HCT116 (cell line): ENCODE measurements around the gene AURKA.

Experiments used
- CTCF ChIP-seq, 3 experiments: fragments of 200-600 bp in 1 of 3; sonication (generic) in 1 of 3; IDR thresholded peaks in 2 of 3; conservative IDR thresholded peaks in 1 of 3; 2 replicates each; pipeline ENCODE4 v1.5.1; 2012 to 2017; ENCODE audit warnings: low read depth in 2 of 3, low read length in 2 of 3, antibody characterized with exemption in 1 of 3, borderline replicate concordance in 1 of 3, control low read depth in 1 of 3, mild to moderate bottlenecking in 1 of 3, mixed read lengths in 1 of 3, mixed run types in 1 of 3, moderate library complexity in 1 of 3; ENCODE audit not compliant: insufficient read depth in 1 of 3
- EGR1 ChIP-seq: IDR thresholded peaks from 2 replicates; pipeline ENCODE4 v1.6.1; 2012; ENCODE audit warnings: low read depth
- EZH2 ChIP-seq: fragments of 200-600 bp; sonication (generic); IDR thresholded peaks from 2 replicates; pipeline ENCODE4 v1.6.1; 2017; ENCODE audit warnings: antibody characterized with exemption, mixed run types
- EZH2phosphoT487 ChIP-seq: fragments of 200-600 bp; IDR thresholded peaks from 2 replicates; pipeline ENCODE4 v1.6.1; 2018; ENCODE audit warnings: antibody characterized with exemption, borderline replicate concordance
- MAX ChIP-seq: IDR thresholded peaks from 2 replicates; pipeline ENCODE4 v1.6.1; 2012
- POLR2A ChIP-seq: IDR thresholded peaks from 2 replicates; pipeline ENCODE4 v1.7.0; 2011; ENCODE audit warnings: borderline replicate concordance; ENCODE audit not compliant: insufficient read depth, insufficient read length; ENCODE audit errors: extremely low read depth
- POLR2AphosphoS5 ChIP-seq: IDR thresholded peaks from 2 replicates; pipeline ENCODE4 v1.6.1; 2011; ENCODE audit warnings: mild to moderate bottlenecking, low read depth, low read length, moderate library complexity
- REST ChIP-seq: IDR thresholded peaks from 2 replicates; pipeline ENCODE4 v1.6.1; 2012; ENCODE audit warnings: low read depth
- SRF ChIP-seq: IDR thresholded peaks from 2 replicates; pipeline ENCODE4 v1.6.1; 2012; ENCODE audit warnings: low read depth
- TCF7L2 ChIP-seq: IDR thresholded peaks from 2 replicates; pipeline ENCODE4 v1.7.0; 2011; ENCODE audit warnings: borderline replicate concordance, inconsistent platforms; ENCODE audit not compliant: insufficient read depth, insufficient read length; ENCODE audit errors: extremely low read depth
- ZFX ChIP-seq: fragments of 450-650 bp; IDR thresholded peaks from 2 replicates; pipeline ENCODE4 v1.6.1; 2017
- ZNF274 ChIP-seq: fragments of 200-500 bp; sonication (Bioruptor generic); IDR thresholded peaks from 2 replicates; pipeline ENCODE4 v1.6.1; 2014; ENCODE audit warnings: mild to moderate bottlenecking, low read depth, low read length, inconsistent platforms

GRCh38 chr20:56417402-56417801, 25.4 kb upstream of the AURKA start:
- TF ChIP-seq CTCF (IDR thresholded peaks at IDR 0.05 in 2 of 3, conservative IDR thresholded peaks at IDR 0.05 in 1 of 3; ENCODE audit: borderline replicate concordance in 1 of 3, insufficient read depth in 1 of 3, low read depth in 2 of 3, low read length in 2 of 3) (no peak), REST (no peak), POLR2AphosphoS5 (no peak), MAX (no peak), POLR2A (no peak), EGR1 (no peak), EZH2 (no peak), SRF (no peak), TCF7L2 (no peak), EZH2phosphoT487 (no peak), ZFX (no peak), ZNF274 (no peak)
